A549 (cell line): ENCODE results near the gene CNOT6. TPM values are rescaled to one million over a fixed set of nuclear protein-coding genes. Genes with fewer than 3 reads are reported as not detected.

Source experiments
- ATAC-seq, 2 experiments: fragments of 200-7000 bp in 1 of 2; fragments of >200 bp in 1 of 2; cut with Nextera tagmentation in 1 of 2; cut with Tn5 transposase in 1 of 2; 3 replicates each; pipeline versions ENCODE4 v1.8.0 to v1.9.1; 2018 to 2020; ENCODE audit warnings: mild to moderate bottlenecking in 1 of 2, moderate library complexity in 1 of 2
- CTCF ChIA-PET: fragments of 300-600 bp; sonication (Branson Sonifier 250); formaldehyde crosslinking; extraction: SDS; loops from one replicate; lab custom pipeline; 2021; ENCODE audit warnings: antibody characterized with exemption, inconsistent platforms; lab: Yijun Ruan, JAX
- POLR2A ChIA-PET: fragments of 350-600 bp; formaldehyde crosslinking; extraction: SDS; loops from one replicate; lab custom pipeline; 2021; ENCODE audit warnings: antibody characterized with exemption, inconsistent platforms; lab: Yijun Ruan, JAX
- DNase-seq, 2 experiments: peaks; one replicate each; pipeline versions ENCODE4 v3.0.0 to v3.0.0-alpha.2; 2011 to 2016; ENCODE audit warnings: low read depth in 1 of 2, low spot score in 1 of 2
- FAIRE-seq: peaks from 2 replicates; lab custom pipeline; 2011; peaks lifted over from hg19 to GRCh38; lab: Jason Lieb, UNC
- H3K27ac ChIP-seq, 2 experiments: fragments of >200 bp; sonication (Bioruptor Twin); formaldehyde crosslinking; 3 replicates each; pipeline ENCODE4 v1.5.1; 2016 to 2017
- H3K4me1 ChIP-seq: fragments of >200 bp; sonication (Bioruptor Twin); formaldehyde crosslinking; 3 replicates; pipeline ENCODE4 v1.6.1; 2016
- H3K4me2 ChIP-seq: fragments of >200 bp; sonication (Bioruptor Twin); formaldehyde crosslinking; 3 replicates; pipeline ENCODE4 v1.6.1; 2016
- H3K4me3 ChIP-seq: fragments of >200 bp; sonication (Bioruptor Twin); formaldehyde crosslinking; 3 replicates; pipeline ENCODE4 v1.5.1; 2016
- H3K9me3 ChIP-seq: fragments of >200 bp; sonication (Bioruptor Twin); formaldehyde crosslinking; 3 replicates; pipeline ENCODE4 v1.6.1; 2016
- CBX2 ChIP-seq: fragments of 200-600 bp; sonication (generic); IDR thresholded peaks from 2 replicates; pipeline ENCODE4 v1.6.1; 2016; ENCODE audit warnings: low read depth, mild to moderate bottlenecking, borderline replicate concordance
- CHD2 ChIP-seq: fragments of 150-350 bp; IDR thresholded peaks from 2 replicates; pipeline ENCODE4 v1.6.1; 2014; ENCODE audit warnings: low read length; ENCODE audit not compliant: partially characterized antibody
- CHD4 ChIP-seq: fragments of 200-600 bp; sonication (generic); IDR thresholded peaks from 2 replicates; pipeline ENCODE4 v1.6.1; 2016; ENCODE audit warnings: antibody characterized with exemption, mild to moderate bottlenecking, borderline replicate concordance
- EHF ChIP-seq: fragments of 250-450 bp; sonication (Bioruptor Pico); IDR thresholded peaks from 2 replicates; pipeline ENCODE4 v1.5.0; 2020; ENCODE audit warnings: mild to moderate bottlenecking
- EP300 ChIP-seq, 2 experiments: fragments of >200 bp; sonication (Bioruptor Twin); formaldehyde crosslinking; IDR thresholded peaks; 2 replicates in 1 of 2; 3 replicates in 1 of 2; pipeline ENCODE4 v1.6.1; 2016 to 2017
- FOSB ChIP-seq: fragments of 250-450 bp; sonication (Bioruptor Pico); IDR thresholded peaks from 2 replicates; pipeline ENCODE4 v1.5.0; 2020; ENCODE audit warnings: mild to moderate bottlenecking, moderate library complexity
- FOXS1 ChIP-seq: fragments of 250-450 bp; sonication (Bioruptor Pico); IDR thresholded peaks from 2 replicates; pipeline ENCODE4 v1.5.0; 2020; ENCODE audit warnings: mild to moderate bottlenecking, moderate library complexity
- HDAC2 ChIP-seq: fragments of 200-600 bp; sonication (generic); IDR thresholded peaks from 2 replicates; pipeline ENCODE4 v1.6.1; 2016
- HEYL ChIP-seq: fragments of 250-450 bp; sonication (Bioruptor Pico); IDR thresholded peaks from 2 replicates; pipeline ENCODE4 v1.8.0; 2021; ENCODE audit warnings: mild to moderate bottlenecking, moderate library complexity
- HOXA7 ChIP-seq: fragments of 250-450 bp; sonication (Bioruptor Pico); IDR thresholded peaks from 2 replicates; pipeline ENCODE4 v1.5.0; 2020; ENCODE audit warnings: mild to moderate bottlenecking, moderate library complexity
- HOXB13 ChIP-seq: fragments of 250-450 bp; sonication (Bioruptor Pico); IDR thresholded peaks from 2 replicates; pipeline ENCODE4 v1.5.0; 2020; ENCODE audit warnings: low read depth, mild to moderate bottlenecking, moderate library complexity
- HOXB5 ChIP-seq: fragments of 250-450 bp; sonication (Bioruptor Pico); IDR thresholded peaks from 2 replicates; pipeline ENCODE4 v1.5.0; 2020; ENCODE audit warnings: mild to moderate bottlenecking, moderate library complexity
- JUN ChIP-seq, 2 experiments: fragments of >200 bp; sonication (Bioruptor Twin); formaldehyde crosslinking; IDR thresholded peaks; 2 replicates in 1 of 2; 3 replicates in 1 of 2; pipeline ENCODE4 v1.6.1; 2016 to 2017
- KDM1A ChIP-seq: fragments of 200-600 bp; sonication (generic); IDR thresholded peaks from 2 replicates; pipeline ENCODE4 v1.6.1; 2016; ENCODE audit warnings: low read depth, mild to moderate bottlenecking
- KDM5A ChIP-seq: fragments of 200-600 bp; sonication (generic); IDR thresholded peaks from 2 replicates; pipeline ENCODE4 v1.6.1; 2016; ENCODE audit warnings: antibody characterized with exemption, mild to moderate bottlenecking
- MAFK ChIP-seq: fragments of 450-650 bp; IDR thresholded peaks from 2 replicates; pipeline ENCODE4 v1.6.1; 2014; ENCODE audit not compliant: partially characterized antibody
- MAX ChIP-seq: IDR thresholded peaks from 2 replicates; pipeline ENCODE4 v1.6.1; 2012
- MAZ ChIP-seq: fragments of 150-350 bp; IDR thresholded peaks from 2 replicates; pipeline ENCODE4 v1.6.1; 2014; ENCODE audit warnings: antibody characterized with exemption, low read depth, low read length, borderline replicate concordance
- NPAS2 ChIP-seq: fragments of 250-450 bp; sonication (Bioruptor Pico); IDR thresholded peaks from 2 replicates; pipeline ENCODE4 v1.8.0; 2022; ENCODE audit warnings: mild to moderate bottlenecking, moderate library complexity, borderline replicate concordance
- NR3C1 ChIP-seq: fragments of >200 bp; sonication (Bioruptor Twin); formaldehyde crosslinking; IDR thresholded peaks from 3 replicates; pipeline ENCODE4 v1.6.1; 2017
- PBX3 ChIP-seq: IDR thresholded peaks from 2 replicates; pipeline ENCODE4 v1.6.1; 2012
- PHF8 ChIP-seq: fragments of 200-600 bp; sonication (generic); IDR thresholded peaks from 2 replicates; pipeline ENCODE4 v1.6.1; 2016; ENCODE audit warnings: low read depth, mild to moderate bottlenecking, antibody characterized with exemption, moderate library complexity, borderline replicate concordance
- POLR2A ChIP-seq: IDR thresholded peaks from 2 replicates; pipeline ENCODE4 v1.6.1; 2012; ENCODE audit warnings: mild to moderate bottlenecking, low read length
- RCOR1 ChIP-seq: fragments of 150-350 bp; IDR thresholded peaks from 2 replicates; pipeline ENCODE4 v1.6.1; 2014; ENCODE audit warnings: antibody characterized with exemption, low read length, low read depth
- REST ChIP-seq: fragments of 200-600 bp; sonication (generic); IDR thresholded peaks from 2 replicates; pipeline ENCODE4 v1.6.1; 2016; ENCODE audit warnings: antibody characterized with exemption, mild to moderate bottlenecking, moderate library complexity
- RNF2 ChIP-seq: fragments of 200-600 bp; sonication (generic); IDR thresholded peaks from 2 replicates; pipeline ENCODE4 v1.6.1; 2016; ENCODE audit warnings: low read depth, mild to moderate bottlenecking, antibody characterized with exemption, moderate library complexity, borderline replicate concordance
- SMC3 ChIP-seq: fragments of >200 bp; sonication (Bioruptor Twin); formaldehyde crosslinking; IDR thresholded peaks from 3 replicates; pipeline ENCODE4 v1.6.1; 2018; ENCODE audit warnings: inconsistent platforms
- SREBF2 ChIP-seq: fragments of 450-650 bp; IDR thresholded peaks from 2 replicates; pipeline ENCODE4 v1.6.1; 2014; ENCODE audit warnings: mild to moderate bottlenecking, moderate library complexity
- TFCP2L1 ChIP-seq: fragments of 250-450 bp; sonication (Bioruptor Pico); IDR thresholded peaks from 2 replicates; pipeline ENCODE4 v1.5.0; 2021; ENCODE audit warnings: mild to moderate bottlenecking
- TP53 ChIP-seq: fragments of 250-450 bp; sonication (Bioruptor Pico); IDR thresholded peaks from 2 replicates; pipeline ENCODE4 v1.5.0; 2021; ENCODE audit warnings: mild to moderate bottlenecking, moderate library complexity
- USF2 ChIP-seq: fragments of 450-650 bp; IDR thresholded peaks from 2 replicates; pipeline ENCODE4 v1.6.1; 2014; ENCODE audit warnings: antibody characterized with exemption
- WGBS: methylation state at CpG from one replicate; pipeline ENCODE4 v1.1.6; 2017; ENCODE audit errors: missing lambda C conversion rate; 5-methylcytosine and 5-hydroxymethylcytosine counted together
- polyA plus RNA-seq, 4 experiments: library from polyadenylated mRNA; depleted of rRNA in 3 of 4; stranded (reverse); fragments of >200 nt; fragmentation: RNase III in 1 of 4; extraction: RNeasy Plus Mini Kit Qiagen cat#74134 plus additional on column Dnase treatment in 1 of 4; gene quantifications; 2 replicates in 3 of 4; 3 replicates in 1 of 4; pipeline ENCODE4 v1.2.3, GENCODE V29; 2011 to 2017

CNOT6 gene
- polyA plus RNA-seq, 2 of the 4 experiments (the other 2 are of a cell fraction): 18.2 to 28.5 TPM

- ChIA-PET POLR2A (no interaction called here), CTCF (interaction anchor here (1.1 to 2.4 kb wide), 4 partner anchors 9 to 315 kb away, joined by 3 to 13 read pairs (median 4); no protein-coding TSS in a partner anchor)
- WGBS: 79% methylated on average over 23 of the region's 26 CpGs
Measured at GRCh38 chr5:180608572-180609310, 114.6 kb downstream of the CNOT6 start.

GRCh38 chr5:180609386-180609785 lies 115.2 kb downstream of the CNOT6 start:
- ChIA-PET POLR2A (no interaction called here), CTCF (interaction anchor here (2.4 kb wide), 1 partner anchor 10 kb away, joined by 13 read pairs; no protein-coding TSS in a partner anchor)

More at GRCh38 chr5:180608572-180609310, 114.6 kb downstream of the CNOT6 start:
- Histone ChIP-seq H3K9me3 (no peaks in the 10 kb centered on the region), H3K27ac (no peak overlapping the region), H3K4me2 (no peak overlapping the region), H3K4me3 (no peak overlapping the region), H3K4me1 (no peaks in the 10 kb centered on the region)
- no peak for FAIRE-seq
- TF ChIP-seq KDM5A (no peak), RNF2 (no peak), HOXA7 (no peak), KDM1A (no peak), HEYL (no peak), JUN (IDR thresholded peaks at IDR 0.05) (no peak), CHD4 (no peak), PHF8 (no peak), PBX3 (no peak), SREBF2 (no peak), REST (no peak), EHF (CRISPR knock-in tag) (no peak), MAFK (no peak), HDAC2 (no peak), MAZ (no peak), FOXS1 (CRISPR knock-in tag) (no peak)
- TF ChIP-seq, all 56 proteins: peak for 0
- no peak for ATAC-seq
- DNase-seq: no peak

More at GRCh38 chr5:180609386-180609785, 115.2 kb downstream of the CNOT6 start:
- 76% methylated on average over 14 of the region's 15 CpGs for WGBS
- H3K9me3 ChIP-seq: no peaks in the 10 kb centered on the region
- no peaks in the 10 kb centered on the region for H3K4me1 ChIP-seq
- FAIRE-seq (no peak), DNase-seq (no peak), ATAC-seq (no peak)
- H3K4me2 ChIP-seq: no peak overlapping the region
- TF ChIP-seq NR3C1 (no peak), KDM1A (no peak), FOSB (CRISPR knock-in tag) (no peak), FOXS1 (CRISPR knock-in tag) (no peak), USF2 (no peak), CHD4 (no peak), RCOR1 (no peak), CBX2 (no peak), TP53 (no peak), CHD2 (no peak), TFCP2L1 (CRISPR knock-in tag) (no peak), HOXB13 (CRISPR knock-in tag) (no peak), JUN (IDR thresholded peaks at IDR 0.05) (no peak), HOXB5 (CRISPR knock-in tag) (no peak), MAX (no peak), SMC3 (no peak), EP300 (IDR thresholded peaks at IDR 0.05) (no peak), POLR2A (no peak), NPAS2 (CRISPR knock-in tag) (no peak)
- no peak overlapping the region for H3K27ac ChIP-seq
- no peak overlapping the region for H3K4me3 ChIP-seq
